ENCODE data around the gene ANKRD12. TPM values are rescaled to one million over a fixed set of nuclear protein-coding genes. Genes with fewer than 3 reads are reported as not detected.

ANKRD12 gene
- total RNA-seq, 1 donor from 2014 or later = 30.9 TPM

- peaks cover 14% of the 10 kb centered on the region for H3K36me3 Mint-ChIP-seq (ENCODE audit: low read depth)
- no peaks in the 10 kb centered on the region for H3K4me1 Mint-ChIP-seq
- no peak overlapping the region for H3K4me3 Mint-ChIP-seq
- TF ChIP-seq CTCF (conservative IDR thresholded peaks at IDR 0.05) = no peak
- H3K9me3 Mint-ChIP-seq = no peaks in the 10 kb centered on the region
- DNase-seq (ENCODE audit: low read depth, low spot score) = no peak
- H3K27me3 Mint-ChIP-seq (ENCODE audit: low read depth) = no peaks in the 10 kb centered on the region
- H3K27ac Mint-ChIP-seq (ENCODE audit: unreplicated experiment) = no peak overlapping the region
Measured at GRCh38 chr18:9243029-9243428, 106.4 kb downstream of the ANKRD12 start.

DNA sequence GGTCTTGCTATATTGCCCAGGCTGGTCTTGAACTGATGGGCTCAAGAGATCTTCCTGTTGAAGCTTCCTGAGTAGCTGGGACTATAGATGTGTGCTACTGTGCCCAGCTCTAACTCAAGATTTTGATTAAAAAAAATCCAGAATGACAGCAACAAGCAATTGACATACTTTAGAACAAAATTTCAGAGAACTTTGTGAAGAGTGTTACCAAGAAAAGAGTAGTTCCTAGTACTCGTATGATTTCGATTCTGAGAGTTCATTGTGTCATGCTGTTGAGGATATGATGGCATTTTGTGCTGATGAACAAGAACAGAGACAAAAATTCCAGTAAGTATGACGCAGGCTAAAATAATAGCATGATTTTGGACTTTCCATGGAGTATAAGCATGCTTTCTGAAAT is 107.8 kb downstream of the ANKRD12 start:
- no peak for DNase-seq (ENCODE audit: low read depth, low spot score)
- no peak for TF ChIP-seq CTCF (conservative IDR thresholded peaks at IDR 0.05)
- H3K27me3 Mint-ChIP-seq (ENCODE audit: low read depth) = no peaks in the 10 kb centered on the region
- H3K27ac Mint-ChIP-seq (ENCODE audit: unreplicated experiment) = no peak overlapping the region
- no peaks in the 10 kb centered on the region for H3K4me1 Mint-ChIP-seq
- H3K4me3 Mint-ChIP-seq = no peak overlapping the region
- no peaks in the 10 kb centered on the region for H3K9me3 Mint-ChIP-seq
- H3K36me3 Mint-ChIP-seq (ENCODE audit: low read depth) = peaks cover 8% of the 10 kb centered on the region

- no peaks in the 10 kb centered on the region for H3K4me1 Mint-ChIP-seq
- no peak for DNase-seq (ENCODE audit: low read depth, low spot score)
- peaks cover 7% of the 10 kb centered on the region for H3K36me3 Mint-ChIP-seq (ENCODE audit: low read depth)
- TF ChIP-seq CTCF (conservative IDR thresholded peaks at IDR 0.05) = no peak
- H3K27ac Mint-ChIP-seq (ENCODE audit: unreplicated experiment) = no peak overlapping the region
- no peaks in the 10 kb centered on the region for H3K9me3 Mint-ChIP-seq
- no peaks in the 10 kb centered on the region for H3K27me3 Mint-ChIP-seq (ENCODE audit: low read depth)
- H3K4me3 Mint-ChIP-seq = no peak overlapping the region
Measured at GRCh38 chr18:9248661-9249060, 112.1 kb downstream of the ANKRD12 start.

GRCh38 chr18:9249254-9249653 is 112.7 kb downstream of the ANKRD12 start:
- Mint-ChIP-seq H3K4me3 (no peak overlapping the region), H3K36me3 (ENCODE audit: low read depth) (peaks cover 7% of the 10 kb centered on the region), H3K4me1 (no peaks in the 10 kb centered on the region), H3K9me3 (no peaks in the 10 kb centered on the region), H3K27me3 (ENCODE audit: low read depth) (no peaks in the 10 kb centered on the region), H3K27ac (ENCODE audit: unreplicated experiment) (no peak overlapping the region)
- DNase-seq (ENCODE audit: low read depth, low spot score) = no peak
- no peak for TF ChIP-seq CTCF (conservative IDR thresholded peaks at IDR 0.05)

DNA sequence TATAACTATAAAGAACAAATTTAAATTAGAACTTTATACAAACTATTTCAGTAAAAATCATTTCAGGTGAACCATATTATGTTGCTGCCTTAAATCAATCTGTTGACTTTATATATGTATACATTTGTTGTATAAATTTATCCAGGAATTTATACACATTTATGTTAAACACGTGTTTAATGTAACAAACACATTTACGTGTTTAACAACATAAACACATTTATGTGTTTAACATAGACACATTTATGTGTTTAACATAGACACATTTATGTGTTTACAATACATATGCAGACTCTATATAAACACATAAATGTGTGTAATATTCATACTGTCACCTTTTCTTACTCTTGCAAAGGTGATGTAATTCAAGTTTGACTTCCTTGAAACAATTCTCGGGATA is 122.6 kb downstream of the ANKRD12 start:
- Mint-ChIP-seq H3K9me3 (no peaks in the 10 kb centered on the region), H3K4me1 (no peaks in the 10 kb centered on the region), H3K4me3 (no peak overlapping the region), H3K36me3 (ENCODE audit: low read depth) (peaks cover 34% of the 10 kb centered on the region), H3K27ac (ENCODE audit: unreplicated experiment) (no peak overlapping the region), H3K27me3 (ENCODE audit: low read depth) (no peaks in the 10 kb centered on the region)
- no peak for TF ChIP-seq CTCF (conservative IDR thresholded peaks at IDR 0.05)
- DNase-seq (ENCODE audit: low read depth, low spot score) = no peak

Measured in neural crest cell (in vitro differentiated cells).